Panc1 (cell line): ENCODE measurements around the gene TOP1.

ENCODE experiments used
- TF ChIP-seq, protein P1 (sequence below): fragments of 450-650 bp; IDR thresholded peaks from 2 replicates; pipeline ENCODE4 v1.5.1; 2017; ENCODE audit warnings: mild to moderate bottlenecking
- TF ChIP-seq, protein P2 (sequence below), 2 experiments: IDR thresholded peaks; 2 replicates each; pipeline ENCODE4 v1.6.1; 2011 to 2012; ENCODE audit warnings: low read depth in 2 of 2, control low read depth in 1 of 2, low read length in 1 of 2, mild to moderate bottlenecking in 1 of 2, moderate library complexity in 1 of 2; ENCODE audit not compliant: insufficient read depth in 1 of 2

- TF ChIP-seq, protein P1, sequence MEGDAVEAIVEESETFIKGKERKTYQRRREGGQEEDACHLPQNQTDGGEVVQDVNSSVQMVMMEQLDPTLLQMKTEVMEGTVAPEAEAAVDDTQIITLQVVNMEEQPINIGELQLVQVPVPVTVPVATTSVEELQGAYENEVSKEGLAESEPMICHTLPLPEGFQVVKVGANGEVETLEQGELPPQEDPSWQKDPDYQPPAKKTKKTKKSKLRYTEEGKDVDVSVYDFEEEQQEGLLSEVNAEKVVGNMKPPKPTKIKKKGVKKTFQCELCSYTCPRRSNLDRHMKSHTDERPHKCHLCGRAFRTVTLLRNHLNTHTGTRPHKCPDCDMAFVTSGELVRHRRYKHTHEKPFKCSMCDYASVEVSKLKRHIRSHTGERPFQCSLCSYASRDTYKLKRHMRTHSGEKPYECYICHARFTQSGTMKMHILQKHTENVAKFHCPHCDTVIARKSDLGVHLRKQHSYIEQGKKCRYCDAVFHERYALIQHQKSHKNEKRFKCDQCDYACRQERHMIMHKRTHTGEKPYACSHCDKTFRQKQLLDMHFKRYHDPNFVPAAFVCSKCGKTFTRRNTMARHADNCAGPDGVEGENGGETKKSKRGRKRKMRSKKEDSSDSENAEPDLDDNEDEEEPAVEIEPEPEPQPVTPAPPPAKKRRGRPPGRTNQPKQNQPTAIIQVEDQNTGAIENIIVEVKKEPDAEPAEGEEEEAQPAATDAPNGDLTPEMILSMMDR, result no peak
- TF ChIP-seq, protein P2, sequence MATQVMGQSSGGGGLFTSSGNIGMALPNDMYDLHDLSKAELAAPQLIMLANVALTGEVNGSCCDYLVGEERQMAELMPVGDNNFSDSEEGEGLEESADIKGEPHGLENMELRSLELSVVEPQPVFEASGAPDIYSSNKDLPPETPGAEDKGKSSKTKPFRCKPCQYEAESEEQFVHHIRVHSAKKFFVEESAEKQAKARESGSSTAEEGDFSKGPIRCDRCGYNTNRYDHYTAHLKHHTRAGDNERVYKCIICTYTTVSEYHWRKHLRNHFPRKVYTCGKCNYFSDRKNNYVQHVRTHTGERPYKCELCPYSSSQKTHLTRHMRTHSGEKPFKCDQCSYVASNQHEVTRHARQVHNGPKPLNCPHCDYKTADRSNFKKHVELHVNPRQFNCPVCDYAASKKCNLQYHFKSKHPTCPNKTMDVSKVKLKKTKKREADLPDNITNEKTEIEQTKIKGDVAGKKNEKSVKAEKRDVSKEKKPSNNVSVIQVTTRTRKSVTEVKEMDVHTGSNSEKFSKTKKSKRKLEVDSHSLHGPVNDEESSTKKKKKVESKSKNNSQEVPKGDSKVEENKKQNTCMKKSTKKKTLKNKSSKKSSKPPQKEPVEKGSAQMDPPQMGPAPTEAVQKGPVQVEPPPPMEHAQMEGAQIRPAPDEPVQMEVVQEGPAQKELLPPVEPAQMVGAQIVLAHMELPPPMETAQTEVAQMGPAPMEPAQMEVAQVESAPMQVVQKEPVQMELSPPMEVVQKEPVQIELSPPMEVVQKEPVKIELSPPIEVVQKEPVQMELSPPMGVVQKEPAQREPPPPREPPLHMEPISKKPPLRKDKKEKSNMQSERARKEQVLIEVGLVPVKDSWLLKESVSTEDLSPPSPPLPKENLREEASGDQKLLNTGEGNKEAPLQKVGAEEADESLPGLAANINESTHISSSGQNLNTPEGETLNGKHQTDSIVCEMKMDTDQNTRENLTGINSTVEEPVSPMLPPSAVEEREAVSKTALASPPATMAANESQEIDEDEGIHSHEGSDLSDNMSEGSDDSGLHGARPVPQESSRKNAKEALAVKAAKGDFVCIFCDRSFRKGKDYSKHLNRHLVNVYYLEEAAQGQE (IDR thresholded peaks at IDR 0.05; ENCODE audit: insufficient read depth in 1 of 2, low read depth in 2 of 2, low read length in 1 of 2), result no peak
Measured at GRCh38 chr20:41045671-41046070, 17.0 kb downstream of the TOP1 start.
